Activated B cell treated with CpG ODN at 0.5 μM for 24 hours (primary cell): ENCODE data around the gene MAZ. TPM values are rescaled to one million over a fixed set of nuclear protein-coding genes. Genes with fewer than 3 reads are reported as not detected.

Experiments used
- ATAC-seq: fragments of 200-7000 bp; cut with Tn5 transposase; one replicate; pipeline ENCODE4 v1.10.0; 2021; ENCODE audit warnings: low read depth, mild to moderate bottlenecking, moderate library complexity
- CTCF ChIA-PET: fragments of 350-600 bp; sonication (Branson Sonifier 250); formaldehyde crosslinking; loops from one replicate; lab custom pipeline; 2021; ENCODE audit warnings: antibody characterized with exemption; lab: Charles Lee
- POLR2A ChIA-PET: fragments of 350-600 bp; sonication (Branson Sonifier 250); formaldehyde crosslinking; loops from one replicate; lab custom pipeline; 2021; ENCODE audit warnings: antibody characterized with exemption; lab: Charles Lee
- DNase-seq: peaks from one replicate; pipeline ENCODE4 v3.0.0; 2022
- H3K27ac Mint-ChIP-seq: one replicate; pipeline ENCODE4 v1.8.0; 2020; ENCODE audit warnings: mixed read lengths
- H3K27me3 Mint-ChIP-seq: one replicate; pipeline ENCODE4 v1.8.0; 2021; ENCODE audit warnings: mixed read lengths
- H3K36me3 Mint-ChIP-seq: one replicate; pipeline ENCODE4 v1.8.0; 2021; ENCODE audit warnings: low read depth, mixed read lengths
- H3K4me1 Mint-ChIP-seq: one replicate; pipeline ENCODE4 v1.8.0; 2021; ENCODE audit warnings: mixed read lengths
- H3K4me3 Mint-ChIP-seq: one replicate; pipeline ENCODE4 v1.8.0; 2020; ENCODE audit warnings: mild to moderate bottlenecking, mixed read lengths
- H3K9me3 Mint-ChIP-seq: one replicate; pipeline ENCODE4 v1.8.0; 2020; ENCODE audit warnings: mixed read lengths
- CTCF ChIP-seq: fragments of 200-600 bp; IDR thresholded peaks from one replicate; pipeline ENCODE4 v1.8.0; 2022; ENCODE audit warnings: antibody characterized with exemption, mild to moderate bottlenecking
- intact Hi-C: fragments of 100-400 bp; cut with micrococcal nuclease; formaldehyde crosslinking; loops from one replicate; pipeline ENCODE4 v1.15.1; 2024
- total RNA-seq: library from RNA; stranded (reverse); gene quantifications from 2 replicates; pipeline ENCODE4 v1.2.3, GENCODE V29; 2022

MAZ gene
- total RNA-seq, 1 donor from 2014 or later, result 187 TPM

GRCh38 chr16:29809031-29809747, 2.9 kb downstream of the MAZ start:
- DNase-seq, result no peak
- ATAC-seq, result no peak
- CTCF ChIA-PET, result interaction anchor here (1.1 to 2.8 kb wide), 6 partner anchors 7 to 164 kb away, joined by 3 to 43 read pairs (median 10); partner anchors contain the start of genes PAGR1 and TAOK2
- Mint-ChIP-seq H3K9me3 (no peaks in the 10 kb centered on the region), H3K27me3 (no peaks in the 10 kb centered on the region), H3K27ac (peak overlapping the region; percentile 2), H3K36me3 (peaks cover 26% of the 10 kb centered on the region), H3K4me1 (peaks cover 54% of the 10 kb centered on the region), H3K4me3 (no peak overlapping the region)
- POLR2A ChIA-PET, result interaction anchor here (0.6 to 5.5 kb wide), 3 partner anchors 10 to 196 kb away, joined by 7 to 147 read pairs (median 8); partner anchors contain the start of genes MVP and PAGR1
- no peak for TF ChIP-seq CTCF
- intact Hi-C loops, result no loop called here

DNA sequence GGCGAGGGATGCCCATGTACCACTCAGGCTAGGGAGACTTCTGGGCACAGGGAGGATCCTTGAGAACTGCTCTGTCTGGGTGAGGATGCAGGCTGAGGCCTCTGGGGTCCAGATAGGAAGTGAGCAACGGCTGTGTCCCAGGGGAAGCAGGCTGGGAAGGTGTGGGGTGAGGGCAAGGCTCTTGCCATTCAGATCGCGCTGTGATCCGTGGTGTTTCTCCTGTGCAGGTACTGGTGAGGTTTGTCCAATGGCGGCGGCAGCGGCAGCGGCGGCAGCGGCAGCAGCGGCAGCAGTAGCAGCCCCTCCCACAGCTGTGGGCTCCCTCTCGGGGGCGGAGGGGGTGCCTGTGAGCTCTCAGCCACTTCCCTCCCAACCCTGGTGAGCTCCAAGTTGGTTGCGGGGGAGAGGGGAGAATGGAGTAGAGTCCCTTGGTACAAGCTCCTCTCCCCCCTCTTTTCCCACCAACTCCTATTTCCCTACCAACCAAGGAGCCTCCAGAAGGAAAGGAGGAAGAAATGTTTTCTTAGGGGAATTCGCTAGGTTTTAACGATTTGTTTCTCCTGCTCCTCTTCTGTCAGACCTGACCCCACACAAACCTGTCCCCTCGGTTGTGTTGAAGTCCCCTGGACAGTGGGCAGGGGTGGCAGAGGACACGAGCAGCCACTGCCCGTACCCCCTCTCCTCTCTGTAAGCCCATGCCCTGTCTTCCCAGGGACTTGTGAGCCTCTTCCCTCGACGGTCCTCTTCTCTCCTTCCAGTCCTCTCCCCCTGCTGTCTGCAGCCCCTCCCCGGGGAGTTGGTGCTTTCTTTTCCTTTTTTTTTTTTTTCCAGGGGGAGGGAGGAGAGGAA, 3.7 kb downstream of the MAZ start:
- H3K4me1 Mint-ChIP-seq, result peaks cover 51% of the 10 kb centered on the region
- no peak for ATAC-seq
- H3K36me3 Mint-ChIP-seq, result peaks cover 26% of the 10 kb centered on the region
- DNase-seq, result no peak
- TF ChIP-seq CTCF, result no peak
- no peaks in the 10 kb centered on the region for H3K27me3 Mint-ChIP-seq
- peak overlapping the region; percentile 80 for H3K4me3 Mint-ChIP-seq
- no peaks in the 10 kb centered on the region for H3K9me3 Mint-ChIP-seq
- no peak overlapping the region for H3K27ac Mint-ChIP-seq
- CTCF ChIA-PET, result interaction anchor here (1.2 kb wide), 1 partner anchor 38 kb away, joined by 4 read pairs; no protein-coding TSS in a partner anchor
- POLR2A ChIA-PET, result interaction anchor here (0.6 to 5.5 kb wide), 4 partner anchors 9 to 109 kb away, joined by 4 to 147 read pairs (median 6); partner anchors contain the start of genes KIF22, MVP and PAGR1
- intact Hi-C loops, result loop anchor here (2.0 kb wide), 1 partner anchor 211 kb away; no protein-coding TSS in a partner anchor

DNA sequence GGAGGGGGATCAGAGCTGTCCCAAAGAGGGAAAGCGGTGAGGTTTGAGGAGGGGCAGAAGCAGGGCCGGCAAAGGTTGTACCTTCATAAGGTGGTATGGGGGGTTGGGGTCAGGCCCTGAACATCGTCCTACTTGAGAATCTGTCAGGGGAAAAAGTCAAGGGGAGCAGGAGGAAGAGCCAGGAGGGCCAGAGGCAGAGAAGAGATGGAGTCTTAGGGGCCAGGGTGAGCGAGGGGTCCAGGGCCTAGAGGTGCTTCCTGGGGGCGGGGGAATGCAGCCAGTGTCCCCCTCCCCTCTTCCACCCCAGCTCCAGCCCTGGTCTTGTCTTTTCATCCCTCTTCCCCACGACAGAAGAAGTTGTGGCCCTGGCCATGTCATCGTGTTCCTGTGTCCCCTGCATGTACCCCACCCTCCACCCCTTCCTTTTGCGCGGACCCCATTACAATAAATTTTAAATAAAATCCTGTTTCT, 4.4 kb downstream of the MAZ start:
- H3K27ac Mint-ChIP-seq, result peak overlapping the region; percentile 53
- no peak for ATAC-seq
- CTCF ChIA-PET, result interaction anchor here (1.2 kb wide), 1 partner anchor 38 kb away, joined by 4 read pairs; no protein-coding TSS in a partner anchor
- peak overlapping the region; percentile 80 for H3K4me3 Mint-ChIP-seq
- peaks cover 53% of the 10 kb centered on the region for H3K4me1 Mint-ChIP-seq
- intact Hi-C loops, result loop anchor here (2.0 kb wide), 1 partner anchor 210 kb away; no protein-coding TSS in a partner anchor
- peaks cover 24% of the 10 kb centered on the region for H3K36me3 Mint-ChIP-seq
- H3K9me3 Mint-ChIP-seq, result no peaks in the 10 kb centered on the region
- no peak for DNase-seq
- H3K27me3 Mint-ChIP-seq, result no peaks in the 10 kb centered on the region
- POLR2A ChIA-PET, result interaction anchor here (0.9 to 5.5 kb wide), 4 partner anchors 8 to 25 kb away, joined by 4 to 147 read pairs (median 6); partner anchors contain the start of genes KIF22, MVP and PAGR1
- TF ChIP-seq CTCF, result no peak

- Mint-ChIP-seq H3K4me1 (peaks cover 57% of the 10 kb centered on the region), H3K27me3 (no peaks in the 10 kb centered on the region), H3K4me3 (peak overlapping the region; percentile 80), H3K36me3 (peaks cover 26% of the 10 kb centered on the region), H3K9me3 (no peaks in the 10 kb centered on the region), H3K27ac (peak overlapping the region; percentile 53)
- DNase-seq (peak; percentile 50), ATAC-seq (peak; percentile 22)
- intact Hi-C loops, result loop anchor here (2.0 kb wide), 1 partner anchor 209 kb away; no protein-coding TSS in a partner anchor
- CTCF ChIA-PET, result no interaction called here
- POLR2A ChIA-PET, result interaction anchor here (1.2 to 1.4 kb wide), 3 partner anchors 10 to 162 kb away, joined by 4 to 7 read pairs (median 5); partner anchors contain the start of gene TAOK2
- no peak for TF ChIP-seq CTCF
Measured at GRCh38 chr16:29811170-29811895, 5.0 kb downstream of the MAZ start.
